ENCODE measurements around the gene ZBTB20. TPM values are rescaled to one million over a fixed set of nuclear protein-coding genes. Genes with fewer than 3 reads are reported as not detected.

ZBTB20 gene
- polyA plus RNA-seq, 12 donors: 1.6 to 20.0 (median 3.3) TPM

GRCh38 chr3:115021061-115021460 is 126.0 kb downstream of the ZBTB20 start:
- no peak for DNase-seq

GRCh38 chr3:115019900-115020299 is 127.2 kb downstream of the ZBTB20 start:
- no peak for DNase-seq

- no peak for DNase-seq
Measured at GRCh38 chr3:115018694-115019093, 128.4 kb downstream of the ZBTB20 start.

- DNase-seq: no peak
Measured at GRCh38 chr3:115007966-115008365, 139.1 kb downstream of the ZBTB20 start.

GRCh38 chr3:115004201-115005140 is 142.6 kb downstream of the ZBTB20 start:
- no peak for DNase-seq

- DNase-seq: no peak
Measured at GRCh38 chr3:114998971-114999579, 148.0 kb downstream of the ZBTB20 start.

- DNase-seq: no peak
Measured at GRCh38 chr3:114994554-114995341, 152.3 kb downstream of the ZBTB20 start.

GRCh38 chr3:114985776-114986175 is 161.3 kb downstream of the ZBTB20 start:
- no peak for DNase-seq

GRCh38 chr3:114983248-114983647 is 163.8 kb downstream of the ZBTB20 start:
- no peak for DNase-seq

- no peak for DNase-seq
Measured at GRCh38 chr3:114974387-114974786, 172.7 kb downstream of the ZBTB20 start.

GRCh38 chr3:114973536-114973935 is 173.6 kb downstream of the ZBTB20 start:
- no peak for DNase-seq

GRCh38 chr3:114967168-114967567 is 179.9 kb downstream of the ZBTB20 start:
- DNase-seq: no peak

- DNase-seq: no peak
Measured at GRCh38 chr3:114962189-114962588, 184.9 kb downstream of the ZBTB20 start.

- DNase-seq: no peak
Measured at GRCh38 chr3:114958930-114959329, 188.2 kb downstream of the ZBTB20 start.

- no peak for DNase-seq
Measured at GRCh38 chr3:114953800-114954199, 193.3 kb downstream of the ZBTB20 start.

GRCh38 chr3:114953215-114953799 is 193.8 kb downstream of the ZBTB20 start:
- no peak for DNase-seq

- no peak for DNase-seq
Measured at GRCh38 chr3:114942773-114943172, 204.3 kb downstream of the ZBTB20 start.

GRCh38 chr3:114941626-114942309 is 205.3 kb downstream of the ZBTB20 start:
- no peak for DNase-seq

GRCh38 chr3:114939920-114940319 is 207.2 kb downstream of the ZBTB20 start:
- no peak for DNase-seq

GRCh38 chr3:114933407-114933806 is 213.7 kb downstream of the ZBTB20 start:
- DNase-seq: no peak

- no peak for DNase-seq
Measured at GRCh38 chr3:114929971-114930732, 216.9 kb downstream of the ZBTB20 start.

Data from muscle of arm (tissue), 12 donors.